HG02938 (cell line): ENCODE measurements around the gene PIGM.

Source experiments
- ATAC-seq: cut with Tn5 transposase; IDR thresholded peaks from one replicate; pipeline ENCODE4 v1.9.1; 2021; ENCODE audit warnings: mild to moderate bottlenecking, moderate library complexity; ENCODE audit not compliant: unreplicated experiment

PIGM gene

DNA sequence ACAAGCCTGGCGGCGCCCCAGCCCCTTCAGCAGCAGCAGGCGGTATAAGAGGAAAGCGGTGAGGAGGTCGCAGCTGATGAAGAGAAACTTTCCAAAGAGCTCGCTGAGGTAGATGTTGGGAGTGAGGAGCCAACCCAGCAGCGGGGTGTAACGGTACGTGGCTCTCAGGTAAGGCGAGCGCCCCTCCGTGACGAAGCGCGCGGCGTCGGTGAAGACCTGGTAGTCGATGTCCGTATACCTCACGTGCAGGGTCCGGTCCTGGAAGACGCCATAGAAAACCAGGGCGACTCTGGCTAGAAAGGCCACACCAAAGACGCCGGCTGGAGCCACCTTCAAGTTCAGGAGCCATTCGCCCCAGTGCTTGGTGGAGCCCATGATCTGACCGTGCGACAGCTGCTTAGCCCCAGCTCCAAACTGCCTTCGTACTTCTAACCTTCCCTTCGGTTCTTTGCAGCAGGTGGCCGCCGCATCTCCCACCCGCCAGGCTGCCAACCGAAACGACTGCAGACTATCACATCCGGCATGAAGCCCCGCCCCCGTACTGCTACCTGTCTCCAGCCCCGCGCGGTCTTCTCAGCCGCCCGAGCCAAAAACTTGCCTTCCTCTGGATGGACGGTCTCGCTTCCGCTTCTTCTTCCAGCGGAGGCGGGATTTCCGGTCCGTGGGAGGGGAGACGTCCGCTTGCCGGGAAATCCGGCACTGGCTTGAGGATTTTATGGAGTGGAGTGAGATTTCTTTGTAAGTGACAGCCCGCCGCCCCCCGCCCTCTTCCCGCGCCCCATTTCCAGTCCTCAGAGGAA, at the start of gene PIGM:
Gene PIGM (minus strand): TSS at position 626 of the 800 bp plus-strand sequence. CDS start 251 bp downstream, at position 375.
- peak; percentile 94 for ATAC-seq

GRCh38 chr1:160081261-160081936, 49.6 kb upstream of the PIGM start, which contains the start of gene KCNJ9:
Gene KCNJ9 (plus strand): TSS chr1:160081538. CDS start chr1:160084031, 2,493 bp downstream.
- ATAC-seq, result no peak

DNA sequence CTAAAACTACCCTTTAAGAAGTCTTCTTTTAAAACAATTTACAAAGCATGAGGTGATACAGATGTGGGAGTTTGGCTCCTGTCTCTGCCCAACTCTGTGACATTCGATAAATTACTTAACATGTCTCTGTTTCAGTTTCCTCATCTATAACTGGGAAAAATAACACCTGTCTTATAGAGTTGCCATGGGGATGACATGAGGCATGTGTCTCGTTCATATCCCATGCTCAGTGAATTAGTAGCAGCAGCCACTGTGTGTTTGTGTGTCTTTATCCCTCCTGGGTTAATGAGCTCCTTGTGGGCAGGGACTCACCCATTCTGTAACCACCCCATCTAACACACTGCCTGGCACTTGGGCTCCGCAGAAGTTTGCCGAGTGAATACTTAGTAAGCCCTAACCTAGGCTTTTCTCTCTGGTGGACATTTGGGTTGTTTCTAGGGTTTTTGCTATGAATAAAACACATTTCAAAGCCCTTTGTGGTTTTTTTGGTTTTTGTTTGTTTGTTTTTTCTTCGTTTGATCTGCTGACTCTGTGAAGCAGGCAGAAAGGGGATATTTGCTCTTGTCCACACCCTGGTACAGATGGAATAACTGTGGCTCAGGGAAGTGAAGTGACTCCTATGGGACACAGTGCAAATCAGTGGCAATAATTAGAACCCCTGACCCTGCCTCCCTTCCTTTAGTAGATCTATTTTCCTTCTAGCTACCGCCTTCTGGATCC, 48.8 kb upstream of the PIGM start:
- no peak for ATAC-seq

- no peak for ATAC-seq
Measured at GRCh38 chr1:160079448-160079847, 47.7 kb upstream of the PIGM start.

DNA sequence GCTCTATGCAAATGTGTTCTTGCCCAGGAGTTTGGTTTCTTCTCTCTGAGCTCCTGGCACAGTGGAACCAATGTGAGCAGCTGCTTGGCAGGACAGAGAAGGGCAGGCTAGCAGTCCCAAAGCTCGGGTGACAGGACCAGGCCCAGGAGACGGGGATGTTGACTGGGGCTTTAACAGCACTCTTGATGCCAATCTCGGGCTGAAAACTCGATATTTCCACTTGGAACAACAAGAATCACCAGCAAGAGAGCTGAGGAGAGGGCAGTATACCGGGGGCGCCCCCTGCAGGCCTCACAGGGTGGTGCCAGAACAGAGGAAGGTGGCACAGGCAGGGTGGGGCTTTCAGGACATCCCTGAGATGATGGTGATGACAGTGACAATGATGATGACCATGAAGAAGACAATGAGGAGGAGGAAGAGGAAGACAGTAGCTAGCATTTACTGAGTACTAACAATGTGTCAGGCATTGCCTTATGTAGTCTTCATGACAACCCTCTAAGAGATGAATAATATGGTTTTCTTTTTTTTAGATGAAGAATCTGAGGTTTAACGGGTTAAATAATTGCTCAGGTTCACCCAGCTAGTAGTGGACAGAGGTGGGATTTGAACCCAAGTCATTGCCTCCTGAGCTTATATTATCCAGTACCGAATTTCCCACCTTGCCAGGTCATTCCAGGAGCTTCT, 46.9 kb upstream of the PIGM start:
- ATAC-seq, result peak; percentile 59

- ATAC-seq, result no peak
Measured at GRCh38 chr1:160077486-160077885, 45.7 kb upstream of the PIGM start.

- no peak for ATAC-seq
Measured at GRCh38 chr1:160076295-160076694, 44.5 kb upstream of the PIGM start.

- no peak for ATAC-seq
Measured at GRCh38 chr1:160075836-160076235, 44.0 kb upstream of the PIGM start.

DNA sequence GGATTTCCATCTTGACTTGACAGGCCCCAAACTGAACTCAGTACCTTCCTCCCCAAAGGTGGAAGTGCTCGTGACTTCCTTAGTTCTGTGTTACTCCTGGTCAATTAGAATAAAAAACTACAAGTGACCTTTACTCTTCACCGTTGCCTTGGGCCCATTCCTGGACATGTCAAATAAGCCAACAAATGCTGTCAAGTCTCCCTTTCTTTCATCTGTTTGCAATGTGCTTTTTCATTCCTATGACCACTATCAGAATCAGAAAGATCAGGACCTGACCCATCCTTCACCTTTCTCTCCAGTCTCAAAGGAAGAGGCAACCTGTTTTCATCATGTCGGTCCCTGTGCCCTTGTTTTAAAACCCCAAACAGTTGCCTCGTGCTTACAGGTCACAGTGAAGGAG, 43.1 kb upstream of the PIGM start:
- ATAC-seq, result no peak

DNA sequence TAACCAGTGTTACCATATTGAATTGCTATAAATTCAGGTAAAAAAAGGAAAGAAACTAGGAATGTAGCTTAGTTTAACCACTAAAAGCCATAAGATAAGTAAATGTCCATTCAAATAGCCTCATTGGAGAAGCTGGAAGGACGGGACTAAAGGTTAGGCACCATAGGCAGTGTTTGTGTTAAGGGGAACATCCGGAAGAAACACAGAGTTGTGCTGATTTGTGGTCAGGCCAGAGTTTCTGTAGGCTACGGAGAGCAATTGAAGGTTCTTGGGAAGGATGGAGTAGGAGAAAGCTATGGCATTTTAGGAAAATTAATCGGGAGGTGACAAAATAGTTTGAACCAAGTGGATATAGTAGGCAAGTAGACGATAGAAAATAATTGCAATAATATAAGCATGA, 39.5 kb upstream of the PIGM start:
- ATAC-seq, result no peak

- ATAC-seq, result no peak
Measured at GRCh38 chr1:160070243-160071163, 38.7 kb upstream of the PIGM start.

DNA sequence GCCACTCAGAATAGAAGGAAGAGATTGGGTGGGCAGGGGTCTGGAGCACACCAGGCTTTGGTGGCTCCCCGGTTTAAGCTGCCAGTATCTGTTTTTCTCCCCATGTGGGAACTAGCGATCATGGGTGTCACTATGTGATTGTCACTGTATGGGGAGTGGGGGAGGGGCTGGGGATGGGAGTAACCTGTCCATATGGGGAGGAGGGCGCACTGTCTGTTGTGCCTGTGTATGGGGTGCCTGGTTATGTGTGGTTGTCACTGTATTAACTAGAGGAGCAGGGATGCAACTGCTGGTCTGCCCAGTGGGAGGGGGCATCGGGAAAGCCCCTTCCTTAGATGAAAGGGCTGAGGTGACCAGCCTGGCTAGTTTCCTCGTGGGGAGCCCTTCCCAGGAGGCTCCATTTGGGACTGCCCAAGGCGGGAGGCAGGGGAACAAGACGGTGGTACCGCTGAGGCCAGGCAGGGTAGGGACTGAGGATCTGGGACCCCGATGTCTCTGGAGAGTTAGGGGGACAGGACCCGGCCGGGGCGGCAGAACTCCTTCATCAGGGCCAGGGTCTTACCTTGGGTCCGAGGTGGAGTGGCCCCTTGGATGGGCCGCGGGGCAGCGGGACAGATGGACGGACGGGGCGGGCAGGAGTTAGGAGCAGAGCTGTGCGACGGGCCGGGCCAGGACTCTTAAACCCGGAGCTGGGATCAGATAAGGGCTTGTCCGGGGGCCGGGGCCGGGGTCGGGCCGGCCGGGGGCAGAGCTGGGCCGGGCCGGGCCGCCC, 37.9 kb upstream of the PIGM start, which contains the start of gene KCNJ10:
Gene KCNJ10 (minus strand): TSS at position 701 of the 772 bp plus-strand sequence. CDS start 27,628 bp downstream, outside the sequence.
- no peak for ATAC-seq

- no peak for ATAC-seq
Measured at GRCh38 chr1:160068225-160068624, 36.4 kb upstream of the PIGM start.

DNA sequence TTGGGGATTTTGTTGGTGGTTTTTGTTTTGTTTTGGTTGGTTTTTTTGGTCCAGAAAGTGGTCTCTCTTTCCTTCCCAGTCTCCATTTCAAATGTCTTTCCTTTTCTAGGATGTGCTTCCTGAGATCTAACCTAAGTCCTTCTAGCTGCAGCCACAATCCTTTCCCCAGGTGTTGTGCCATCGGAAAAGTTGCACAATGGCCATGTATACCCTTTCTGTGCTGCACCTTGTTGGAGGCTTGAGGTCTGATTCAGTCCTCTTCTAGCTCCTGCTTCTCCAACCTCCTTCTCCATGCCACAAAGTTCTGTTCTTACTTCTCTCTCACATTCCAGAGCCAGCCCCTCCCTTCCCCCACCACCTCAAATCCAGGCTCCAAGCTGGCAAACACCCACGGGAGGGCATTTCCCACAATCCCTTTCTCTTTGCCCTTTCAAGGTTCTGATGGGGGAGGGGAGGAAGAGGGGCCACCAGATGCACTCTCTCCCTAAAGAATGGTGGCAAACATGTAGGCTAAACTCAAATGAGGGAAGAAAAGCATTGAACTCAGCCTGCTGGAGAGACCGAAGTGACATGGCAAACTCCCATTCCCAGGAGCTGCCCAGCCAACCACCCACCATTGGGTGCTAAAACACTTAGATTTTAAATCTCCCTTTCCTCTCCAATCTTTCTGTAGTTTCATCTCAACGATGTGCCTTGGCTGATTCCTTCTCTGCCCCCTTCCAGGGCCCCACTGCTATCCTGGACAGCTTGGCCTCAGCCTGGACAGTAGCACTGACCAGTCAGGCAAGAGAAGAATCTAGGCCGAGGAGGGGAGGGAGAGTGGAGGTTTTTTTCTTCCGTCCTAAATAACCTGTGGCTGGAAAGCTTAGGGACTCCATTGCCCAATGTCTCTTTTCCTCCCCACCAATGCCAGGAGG, 35.3 kb upstream of the PIGM start:
- ATAC-seq, result no peak

DNA sequence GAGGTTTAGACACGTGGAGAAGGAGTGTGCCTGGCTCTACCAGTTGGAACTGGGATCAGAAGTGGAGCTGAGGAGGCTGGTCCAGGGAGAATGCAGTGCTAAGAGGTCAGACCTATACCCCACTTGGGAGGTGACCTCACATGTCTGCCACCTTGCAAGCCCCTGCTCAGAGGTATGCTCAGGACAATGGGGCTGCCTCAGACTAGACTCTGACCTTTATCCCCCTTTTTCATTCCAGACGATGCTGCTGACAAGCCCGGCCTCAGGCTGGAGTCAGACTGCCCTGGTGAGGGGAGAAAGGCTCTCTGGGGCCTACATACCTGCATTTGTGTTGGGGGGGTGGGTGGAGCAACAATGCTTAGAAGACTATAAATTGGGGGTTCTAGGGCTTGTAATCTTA, 33.0 kb upstream of the PIGM start:
- no peak for ATAC-seq

GRCh38 chr1:160064164-160064563, 32.4 kb upstream of the PIGM start:
- no peak for ATAC-seq

DNA sequence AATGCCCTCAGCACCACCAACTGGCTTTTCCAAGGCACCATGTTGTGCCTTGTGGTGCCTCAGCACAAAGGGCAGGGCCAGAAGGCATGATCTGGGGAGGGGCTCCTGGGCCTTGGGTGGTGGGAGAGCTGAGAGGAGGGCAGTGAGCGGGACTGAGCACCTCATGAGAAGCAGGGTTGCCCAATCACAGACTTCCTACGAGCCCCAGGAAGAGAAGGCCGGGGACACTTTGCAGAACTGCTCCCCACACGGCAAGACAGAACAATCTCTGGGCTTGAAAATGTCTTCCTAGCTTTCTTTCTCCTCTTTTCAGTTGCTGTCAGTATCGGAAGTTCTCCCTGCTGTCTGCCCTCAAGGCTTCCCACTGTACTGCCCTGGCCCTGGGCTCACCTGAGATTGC, 31.4 kb upstream of the PIGM start:
- no peak for ATAC-seq

DNA sequence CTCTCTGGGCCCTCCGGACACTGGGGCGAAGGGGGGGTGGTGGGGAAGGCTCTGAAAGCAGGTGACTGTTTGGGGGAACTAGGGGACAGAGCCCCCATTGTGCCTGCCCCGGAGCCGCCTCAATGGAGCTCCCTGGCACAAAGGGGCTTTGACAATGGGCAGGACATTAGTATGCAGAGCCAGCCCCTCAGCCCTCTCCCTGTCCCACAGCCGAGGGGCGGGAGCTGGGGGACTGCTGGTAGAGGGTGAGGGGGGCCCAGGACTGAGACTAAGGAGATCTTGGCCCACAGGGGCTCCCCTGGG, 30.4 kb upstream of the PIGM start:
- ATAC-seq, result no peak
